ENCODE measurements around the gene PUS3. TPM values are rescaled to one million over a fixed set of nuclear protein-coding genes. Genes with fewer than 3 reads are reported as not detected.

PUS3 gene
- total RNA-seq, 4 donors from 2014 or later = 3.3 to 6.6 (median 5.2) TPM

DNA sequence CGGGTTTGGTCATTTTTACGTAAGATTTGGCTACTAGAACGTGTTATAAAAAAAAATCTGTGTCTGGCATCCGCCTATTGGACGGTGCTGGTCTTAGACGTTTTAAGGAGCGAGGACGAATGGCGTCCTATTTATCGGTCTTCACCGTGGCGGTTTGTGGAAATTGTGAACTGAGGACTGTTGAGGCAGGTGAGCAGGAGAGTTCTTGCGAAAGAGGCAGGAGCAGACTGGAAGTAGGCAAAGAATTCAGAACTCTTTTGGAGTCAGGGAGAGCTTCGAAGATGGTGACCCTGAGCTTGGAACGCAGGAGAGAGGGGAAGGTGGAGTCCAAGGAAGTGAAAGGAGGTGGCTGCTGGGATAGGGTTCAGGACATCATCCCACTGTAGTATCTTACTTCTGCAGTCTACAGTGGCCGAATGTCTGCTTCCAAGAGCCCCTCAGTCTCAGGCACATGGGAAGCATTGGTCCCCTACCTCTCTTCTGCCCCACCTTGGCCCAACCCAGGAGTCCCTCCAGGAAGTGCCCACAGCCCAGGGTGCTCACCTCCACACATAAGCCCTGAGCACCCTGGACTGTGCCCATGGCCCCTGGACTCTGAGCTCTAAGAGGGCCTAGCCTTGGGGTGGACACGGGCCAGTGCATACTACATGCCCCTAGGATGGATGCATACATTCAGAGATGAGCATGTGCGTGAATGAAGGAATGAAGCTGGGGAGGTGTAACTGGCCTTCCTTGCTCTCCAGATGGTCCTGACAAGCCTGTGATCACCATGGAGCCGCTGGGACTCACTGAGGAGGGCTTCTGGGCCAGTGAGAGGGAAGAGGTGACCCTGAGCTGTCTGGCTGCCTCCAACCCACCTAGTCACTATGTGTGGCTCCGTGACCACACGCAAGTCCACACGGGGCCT lies 46.5 kb upstream of the PUS3 start:
- TF ChIP-seq EP300 (IDR thresholded peaks at IDR 0.05) (no peak), POLR2A (IDR thresholded peaks at IDR 0.05) (no peak)
- TF ChIP-seq, protein P1, sequence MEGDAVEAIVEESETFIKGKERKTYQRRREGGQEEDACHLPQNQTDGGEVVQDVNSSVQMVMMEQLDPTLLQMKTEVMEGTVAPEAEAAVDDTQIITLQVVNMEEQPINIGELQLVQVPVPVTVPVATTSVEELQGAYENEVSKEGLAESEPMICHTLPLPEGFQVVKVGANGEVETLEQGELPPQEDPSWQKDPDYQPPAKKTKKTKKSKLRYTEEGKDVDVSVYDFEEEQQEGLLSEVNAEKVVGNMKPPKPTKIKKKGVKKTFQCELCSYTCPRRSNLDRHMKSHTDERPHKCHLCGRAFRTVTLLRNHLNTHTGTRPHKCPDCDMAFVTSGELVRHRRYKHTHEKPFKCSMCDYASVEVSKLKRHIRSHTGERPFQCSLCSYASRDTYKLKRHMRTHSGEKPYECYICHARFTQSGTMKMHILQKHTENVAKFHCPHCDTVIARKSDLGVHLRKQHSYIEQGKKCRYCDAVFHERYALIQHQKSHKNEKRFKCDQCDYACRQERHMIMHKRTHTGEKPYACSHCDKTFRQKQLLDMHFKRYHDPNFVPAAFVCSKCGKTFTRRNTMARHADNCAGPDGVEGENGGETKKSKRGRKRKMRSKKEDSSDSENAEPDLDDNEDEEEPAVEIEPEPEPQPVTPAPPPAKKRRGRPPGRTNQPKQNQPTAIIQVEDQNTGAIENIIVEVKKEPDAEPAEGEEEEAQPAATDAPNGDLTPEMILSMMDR (IDR thresholded peaks at IDR 0.05) = no peak
- H3K27me3 ChIP-seq = no peaks in the 10 kb centered on the region
- H3K36me3 ChIP-seq = no peaks in the 10 kb centered on the region
- no peaks in the 10 kb centered on the region for H3K9me3 ChIP-seq
- WGBS, 2 donors = 94% methylated on average over 19 to 21 of the region's 22 CpGs
- no peak overlapping the region for H3K27ac ChIP-seq
- DNase-seq (ENCODE audit: low spot score in 2 of 2) = no peak
- H3K4me1 ChIP-seq = peaks cover 0 to 21% (median 0%) of the 10 kb centered on the region in 4 donors
- H3K4me3 ChIP-seq = no peak overlapping the region

DNA sequence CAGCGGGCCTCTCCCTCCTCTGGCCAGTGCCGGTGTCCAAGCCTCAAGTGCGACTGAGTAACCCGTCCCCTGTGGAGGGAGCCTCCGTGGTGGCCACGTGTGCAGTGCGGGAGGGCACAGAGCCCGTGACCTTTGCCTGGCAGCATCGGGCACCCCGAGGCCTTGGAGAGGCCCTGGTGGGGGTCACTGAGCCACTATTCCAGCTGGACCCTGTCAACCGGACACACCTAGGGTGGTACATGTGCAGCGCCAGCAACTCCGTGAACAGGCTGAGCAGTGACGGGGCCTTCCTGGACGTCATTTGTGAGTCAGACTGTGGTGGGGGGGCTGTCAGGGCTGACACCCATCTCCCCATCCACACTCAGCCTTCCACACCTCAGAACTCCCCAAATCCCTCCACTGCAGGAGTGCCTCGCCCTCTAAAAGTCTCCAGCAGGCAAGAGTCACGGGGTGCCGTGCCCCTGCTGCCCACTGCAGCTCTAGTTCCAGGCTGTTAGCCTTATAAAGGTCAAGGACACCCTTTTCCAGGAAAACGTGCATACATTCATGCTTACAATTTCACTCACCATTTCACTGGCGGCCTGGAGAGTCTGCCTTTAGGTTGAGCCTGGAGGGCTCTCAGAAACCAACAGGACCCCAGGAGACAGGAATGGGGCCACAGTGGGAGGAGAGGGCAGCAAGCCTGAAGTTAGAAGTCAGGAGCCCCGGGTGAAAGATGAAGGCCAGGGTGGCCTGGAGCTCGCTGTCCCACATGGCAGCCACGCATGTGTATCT lies 45.5 kb upstream of the PUS3 start:
- TF ChIP-seq POLR2A (IDR thresholded peaks at IDR 0.05) = no peak
- no peak for TF ChIP-seq EP300 (IDR thresholded peaks at IDR 0.05)
- TF ChIP-seq, protein P1 (IDR thresholded peaks at IDR 0.05) = no peak
- Histone ChIP-seq H3K27me3 (no peaks in the 10 kb centered on the region), H3K27ac (no peak overlapping the region), H3K4me3 (no peak overlapping the region), H3K9me3 (no peaks in the 10 kb centered on the region), H3K36me3 (no peaks in the 10 kb centered on the region), H3K4me1 (peaks cover 0 to 21% (median 0%) of the 10 kb centered on the region in 4 donors)
- no peak for DNase-seq (ENCODE audit: low spot score in 2 of 2)
- WGBS, 2 donors = 80 to 81% methylated on average over 18 to 23 of the region's 23 CpGs

DNA sequence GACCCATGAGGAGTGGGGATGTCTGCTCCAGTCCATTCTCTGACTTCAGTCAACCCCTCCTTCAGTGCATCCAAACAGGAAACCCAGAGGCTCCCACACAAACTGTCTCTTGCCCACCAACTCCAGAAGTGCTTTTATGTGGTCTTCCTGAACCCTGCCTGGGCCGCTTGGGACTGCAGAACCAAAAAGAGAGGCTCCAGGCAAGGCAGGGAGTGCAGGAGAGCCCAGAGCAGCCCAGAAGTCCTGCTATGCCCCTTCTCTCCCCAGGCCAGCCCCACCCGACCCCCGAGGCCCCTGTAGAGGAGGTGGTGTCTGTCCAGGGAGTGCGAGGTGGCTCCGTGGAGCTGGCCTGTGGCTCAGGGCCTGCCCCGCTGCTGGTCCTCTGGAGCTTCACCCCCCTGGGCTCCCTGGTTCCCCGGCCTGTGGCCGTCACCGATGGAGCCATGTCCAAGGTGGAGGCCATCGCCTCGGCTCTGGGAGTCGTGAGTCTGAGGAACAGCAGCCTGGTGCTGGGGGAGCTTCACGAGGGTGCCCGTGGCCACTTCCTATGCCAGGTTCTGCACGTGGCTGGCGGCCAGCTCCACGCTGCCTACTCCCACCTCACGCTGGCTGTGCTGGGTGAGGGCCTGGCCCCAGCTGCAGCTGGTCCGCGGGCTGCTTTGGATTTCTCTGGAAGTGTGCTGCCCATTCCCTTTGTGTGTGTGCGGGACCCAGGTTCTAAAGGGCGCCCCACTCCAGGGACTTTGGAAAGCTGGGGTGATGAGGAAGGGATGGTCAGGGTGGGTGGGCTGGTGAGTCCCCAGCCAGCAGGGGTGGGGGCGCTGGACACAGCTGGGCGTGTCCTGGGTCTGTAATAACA lies 44.6 kb upstream of the PUS3 start:
- Histone ChIP-seq H3K4me1 (peaks cover 0 to 13% (median 0%) of the 10 kb centered on the region in 4 donors), H3K27me3 (no peaks in the 10 kb centered on the region), H3K27ac (no peak overlapping the region), H3K4me3 (no peak overlapping the region), H3K9me3 (no peaks in the 10 kb centered on the region), H3K36me3 (no peaks in the 10 kb centered on the region)
- no peak for DNase-seq (ENCODE audit: low spot score in 2 of 2)
- WGBS, 2 donors = 86 to 91% methylated on average over 3 to 22 of the region's 24 CpGs
- TF ChIP-seq EP300 (IDR thresholded peaks at IDR 0.05) = no peak
- no peak for TF ChIP-seq POLR2A (IDR thresholded peaks at IDR 0.05)

DNA sequence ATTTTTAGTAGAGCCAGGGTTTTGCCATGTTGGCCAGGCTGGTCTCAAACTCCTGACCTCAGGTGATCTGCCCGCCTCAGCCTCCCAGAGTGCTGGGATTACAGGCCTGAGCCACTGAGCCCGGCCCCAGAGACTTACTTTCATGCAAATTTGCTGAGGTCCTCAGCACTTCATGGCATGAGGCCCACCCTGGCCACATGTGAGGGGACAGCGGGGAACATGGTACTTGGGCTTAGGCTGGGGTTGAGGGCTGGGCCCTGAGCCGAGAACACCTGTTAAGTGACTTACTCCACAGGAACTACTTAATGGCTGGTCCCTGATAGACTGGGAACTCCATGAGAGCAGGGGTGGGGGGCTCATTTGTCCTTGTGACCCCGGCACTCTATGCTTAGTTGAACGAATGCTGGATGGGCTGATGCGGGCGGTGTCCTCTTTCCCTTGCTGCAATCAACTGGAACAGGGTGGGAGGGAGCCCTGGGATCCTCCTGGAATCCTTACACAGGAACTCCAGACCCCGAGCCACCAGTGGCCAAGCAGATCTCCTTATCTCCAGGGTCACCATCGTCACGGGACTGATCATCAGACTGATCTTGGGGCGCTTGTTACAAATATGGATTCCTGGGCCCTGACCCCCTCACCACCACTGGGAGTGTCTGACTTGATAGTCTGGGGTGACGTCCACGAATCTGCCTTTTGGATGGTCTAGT lies 43.9 kb upstream of the PUS3 start:
- DNase-seq (ENCODE audit: low spot score in 2 of 2) = no peak
- no peak overlapping the region for H3K27ac ChIP-seq
- 86 to 90% methylated on average over 12 of the region's 14 CpGs for WGBS, 2 donors

More for the DNA sequence above, 43.9 kb upstream of the PUS3 start:
- Histone ChIP-seq H3K9me3 (no peaks in the 10 kb centered on the region), H3K4me1 (peaks cover 0 to 9% (median 0%) of the 10 kb centered on the region in 4 donors), H3K4me3 (no peak overlapping the region), H3K36me3 (no peaks in the 10 kb centered on the region), H3K27me3 (no peaks in the 10 kb centered on the region)
- TF ChIP-seq POLR2A (IDR thresholded peaks at IDR 0.05) (no peak), EP300 (IDR thresholded peaks at IDR 0.05) (no peak)
- TF ChIP-seq, protein P1 (IDR thresholded peaks at IDR 0.05) = no peak
